DND-41 (cell line): Measurements from ENCODE around the gene HOXA2.

ENCODE experiments used
- ATAC-seq: fragments of 200-7000 bp; cut with Tn5 transposase; 3 replicates; pipeline ENCODE4 v1.9.1; 2021; ENCODE audit warnings: low read depth; ENCODE audit not compliant: insufficient read depth
- DNase-seq: peaks from one replicate; pipeline ENCODE4 v3.0.0-alpha.2; 2020
- H2AFZ ChIP-seq: 2 replicates; pipeline ENCODE4 v1.6.0; 2012; ENCODE audit warnings: low read depth, low read length
- H3K27ac ChIP-seq: 2 replicates; pipeline ENCODE4 v1.5.1; 2012; ENCODE audit warnings: low read length, inconsistent platforms
- H3K27me3 ChIP-seq: fragments of 200-600 bp; sonication (generic); 2 replicates; pipeline ENCODE4 v1.6.0; 2012; ENCODE audit warnings: low read length, mild to moderate bottlenecking, inconsistent platforms; ENCODE audit not compliant: insufficient read depth, poor library complexity
- H3K36me3 ChIP-seq: 2 replicates; pipeline ENCODE4 v1.5.1; 2012; ENCODE audit warnings: low read length, inconsistent platforms; ENCODE audit not compliant: insufficient read depth
- H3K4me1 ChIP-seq: 2 replicates; pipeline ENCODE4 v1.5.1; 2012; ENCODE audit warnings: mild to moderate bottlenecking, low read length; ENCODE audit not compliant: insufficient read depth
- H3K4me2 ChIP-seq: 2 replicates; pipeline ENCODE4 v1.6.0; 2012; ENCODE audit warnings: mild to moderate bottlenecking, moderate library complexity, low read length, inconsistent platforms; ENCODE audit not compliant: insufficient read depth
- H3K4me3 ChIP-seq, 2 experiments: fragments of 200-600 bp in 1 of 2; shearing (Covaris generic) in 1 of 2; 2 replicates each; pipeline ENCODE4 v1.5.1; 2012 to 2016; ENCODE audit warnings: inconsistent platforms in 2 of 2, low read length in 2 of 2, mild to moderate bottlenecking in 2 of 2, low read depth in 1 of 2, moderate library complexity in 1 of 2
- H3K79me2 ChIP-seq: 2 replicates; pipeline ENCODE4 v1.6.0; 2012; ENCODE audit warnings: low read length, inconsistent platforms; ENCODE audit not compliant: insufficient read depth
- H3K9ac ChIP-seq: 2 replicates; pipeline ENCODE4 v1.6.0; 2012; ENCODE audit warnings: low read depth, mild to moderate bottlenecking, inconsistent platforms, low read length, moderate library complexity
- H3K9me3 ChIP-seq: 2 replicates; pipeline ENCODE4 v1.5.1; 2012; ENCODE audit warnings: low read length, moderate library complexity, mild to moderate bottlenecking, inconsistent platforms; ENCODE audit not compliant: insufficient read depth, severe bottlenecking
- H4K20me1 ChIP-seq: 2 replicates; pipeline ENCODE4 v1.6.0; 2012; ENCODE audit warnings: low read length; ENCODE audit not compliant: insufficient read depth
- CTCF ChIP-seq: IDR thresholded peaks from 2 replicates; pipeline ENCODE4 v1.5.1; 2012; ENCODE audit warnings: borderline replicate concordance, low read length, moderate library complexity, mild to moderate bottlenecking; ENCODE audit not compliant: poor library complexity, severe bottlenecking; ENCODE audit errors: extremely low read depth
- EZH2 ChIP-seq: IDR thresholded peaks from 3 replicates; pipeline ENCODE4 v1.6.1; 2012; ENCODE audit warnings: borderline replicate concordance, low read depth, mild to moderate bottlenecking, moderate library complexity, low read length, inconsistent platforms; ENCODE audit not compliant: severe bottlenecking

Gene HOXA2

GRCh38 chr7:27125986-27126394 is 23.5 kb upstream of the HOXA2 start:
- H3K36me3 ChIP-seq, result no peaks in the 10 kb centered on the region
- DNase-seq (no peak), ATAC-seq (no peak)
- no peak overlapping the region for H3K4me3 ChIP-seq
- H3K9ac ChIP-seq, result no peak overlapping the region
- H3K4me2 ChIP-seq, result no peak overlapping the region
- H3K79me2 ChIP-seq, result no peaks in the 10 kb centered on the region
- H3K4me1 ChIP-seq, result no peaks in the 10 kb centered on the region
- H3K9me3 ChIP-seq, result no peaks in the 10 kb centered on the region
- no peak overlapping the region for H3K27ac ChIP-seq
- H4K20me1 ChIP-seq, result no peaks in the 10 kb centered on the region
- H3K27me3 ChIP-seq, result no peaks in the 10 kb centered on the region
- H2AFZ ChIP-seq, result no peak overlapping the region
- TF ChIP-seq CTCF, result no peak
- TF ChIP-seq EZH2, result no peak

DNA sequence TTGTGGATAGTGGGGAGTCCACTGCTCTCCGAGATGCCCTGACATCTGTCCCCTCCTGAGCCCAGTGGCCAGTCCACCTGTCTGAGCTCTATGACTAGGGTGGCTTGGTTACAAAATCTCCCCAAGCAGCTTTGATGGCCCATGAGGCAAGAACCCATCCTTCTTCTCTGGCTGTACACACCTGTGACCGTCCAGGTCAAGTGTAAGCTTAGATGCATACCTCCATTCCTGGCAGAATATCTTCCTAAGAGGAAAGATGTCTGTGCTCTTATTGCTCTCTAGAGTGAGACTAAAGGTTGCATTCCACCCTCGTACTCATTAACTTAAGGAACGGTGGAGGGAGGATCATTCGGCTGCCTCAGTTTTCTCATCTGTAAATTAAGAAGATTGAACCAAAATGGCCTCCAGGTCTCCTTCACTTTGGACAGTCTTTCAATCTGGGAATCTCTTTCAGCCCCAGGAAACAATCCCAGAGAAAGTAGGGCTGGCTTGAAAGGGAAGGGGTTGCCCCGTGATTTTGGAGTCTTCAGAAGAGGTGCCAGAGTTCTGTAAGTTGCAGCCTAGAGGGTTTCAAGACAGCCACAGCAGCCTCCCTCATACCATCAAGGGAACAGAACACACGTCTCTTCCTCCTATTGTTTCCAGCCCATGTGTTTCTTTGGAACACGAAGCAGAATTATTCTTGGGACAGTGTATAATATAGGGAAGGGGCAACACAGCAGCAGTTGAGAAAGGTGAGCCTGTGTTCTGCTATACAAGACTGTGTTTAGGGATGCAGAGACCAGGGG is 22.6 kb upstream of the HOXA2 start:
- TF ChIP-seq EZH2 (no peak), CTCF (no peak)
- Histone ChIP-seq H3K4me3 (no peak overlapping the region), H3K36me3 (no peaks in the 10 kb centered on the region), H3K79me2 (no peaks in the 10 kb centered on the region), H3K4me1 (no peaks in the 10 kb centered on the region), H3K27me3 (no peaks in the 10 kb centered on the region), H3K27ac (no peak overlapping the region), H3K4me2 (no peak overlapping the region), H3K9me3 (no peaks in the 10 kb centered on the region), H4K20me1 (no peaks in the 10 kb centered on the region), H3K9ac (no peak overlapping the region), H2AFZ (no peak overlapping the region)
- no peak for DNase-seq
- no peak for ATAC-seq

DNA sequence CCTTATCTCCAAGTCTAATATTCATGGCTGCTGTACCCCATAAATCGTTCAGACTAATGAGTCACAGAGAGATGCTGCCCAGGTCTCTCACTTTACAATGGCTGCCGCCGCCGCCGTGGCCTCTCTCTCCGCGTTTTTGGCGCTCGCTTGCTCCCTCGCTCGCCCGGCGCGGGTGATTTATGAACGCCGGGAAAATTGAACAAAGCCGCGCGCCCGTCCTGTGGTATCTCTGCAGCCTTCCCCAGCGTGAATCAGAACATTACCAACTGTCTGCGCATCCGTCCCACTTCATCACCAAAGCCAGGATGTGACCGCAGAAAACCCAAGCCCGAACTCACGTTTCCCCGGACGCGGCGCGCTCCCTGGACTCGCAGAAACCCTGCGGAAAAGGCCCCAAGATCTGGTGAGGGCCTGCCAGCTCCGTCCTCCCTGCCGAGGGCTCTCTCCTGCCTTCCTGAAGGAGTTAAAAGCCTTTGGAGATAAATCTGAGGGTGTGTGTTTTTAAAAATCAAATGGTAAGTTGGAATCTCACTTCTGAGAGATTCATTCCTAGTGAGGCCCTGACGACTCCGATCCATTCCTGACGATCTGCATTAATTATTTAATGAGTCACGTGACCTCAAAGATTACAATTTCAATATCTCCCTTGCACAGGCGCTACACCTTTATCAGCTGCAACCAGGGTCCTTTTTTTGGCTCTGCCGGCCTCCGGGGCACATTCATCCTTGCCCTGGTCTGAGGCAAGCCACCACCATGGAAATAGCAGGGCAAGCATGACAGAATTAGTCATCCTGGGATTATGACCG is 21.8 kb upstream of the HOXA2 start:
- Histone ChIP-seq H4K20me1 (no peaks in the 10 kb centered on the region), H3K79me2 (no peaks in the 10 kb centered on the region), H3K9me3 (no peaks in the 10 kb centered on the region), H3K27ac (no peak overlapping the region), H3K9ac (no peak overlapping the region), H3K4me1 (no peaks in the 10 kb centered on the region), H3K4me3 (no peak overlapping the region), H3K27me3 (no peaks in the 10 kb centered on the region), H3K4me2 (no peak overlapping the region), H3K36me3 (no peaks in the 10 kb centered on the region), H2AFZ (no peak overlapping the region)
- ATAC-seq (no peak), DNase-seq (no peak)
- no peak for TF ChIP-seq CTCF
- TF ChIP-seq EZH2, result no peak
